ENCODE measurements around the gene ALKBH3. TPM values are rescaled to one million over a fixed set of nuclear protein-coding genes. Genes with fewer than 3 reads are reported as not detected.

The ALKBH3 gene
- total RNA-seq, 1 experiment from 2014 or later: 36.7 TPM

- Histone ChIP-seq H3K4me1 (ENCODE audit: control insufficient read depth in 1 of 2, insufficient read depth in 2 of 2, low read length in 2 of 2) (peaks cover 0 to 12% of the 10 kb centered on the region in 2 experiments; a peak in 3 of 4 replicates), H3K27me3 (ENCODE audit: insufficient read depth, low read length) (no peaks in the 10 kb centered on the region), H3K9ac (ENCODE audit: low read length) (no peak overlapping the region), H3K4me3 (replicated peaks in 1 of 2; ENCODE audit: low read depth in 1 of 2, low read length in 2 of 2) (no peak overlapping the region), H3K79me2 (ENCODE audit: insufficient read depth, low read length) (no peaks in the 10 kb centered on the region), H2AFZ (ENCODE audit: low read depth, low read length, poor library complexity, severe bottlenecking) (no peak overlapping the region), H3K27ac (ENCODE audit: low read depth, low read length) (no peak overlapping the region), H3K4me2 (ENCODE audit: low read length) (peak overlapping the region; percentile 86), H3K36me3 (ENCODE audit: control insufficient read depth in 1 of 2, insufficient read depth in 2 of 2, low read length in 2 of 2) (no peaks in the 10 kb centered on the region), H4K20me1 (ENCODE audit: insufficient read depth) (no peaks in the 10 kb centered on the region), H3K9me3 (ENCODE audit: control insufficient read depth in 1 of 2, insufficient read depth in 1 of 2, low read depth in 1 of 2, low read length in 2 of 2) (no peaks in the 10 kb centered on the region), H3K9me2 (ENCODE audit: insufficient read depth) (no peaks in the 10 kb centered on the region)
- ATAC-seq (no peak), DNase-seq (ENCODE audit: low read depth, low spot score) (no peak)
- no TSS peak for BruUV-seq (replicated peaks)
- ChIA-PET RAD21 (ENCODE audit: low non-redundant PET in 1 of 2, low total read pairs in 2 of 2, uncharacterized antibody in 2 of 2, unreplicated experiment in 2 of 2) (interaction anchor here in 1 of 2 experiments (0.6 kb wide), 1 partner anchor 27 kb away, joined by 3 read pairs; no protein-coding TSS in a partner anchor), POLR2A (no interaction called here), CTCF (interaction anchor here (2.8 kb wide), 1 partner anchor 54 kb away, joined by 24 read pairs; no protein-coding TSS in a partner anchor)
- intact Hi-C loops (cut with micrococcal nuclease): no loop called here
- TF ChIP-seq JUND (IDR thresholded peaks at IDR 0.05) (no peak), SIN3A (IDR thresholded peaks at IDR 0.05; ENCODE audit: low read depth) (no peak)
Measured at GRCh38 chr11:43943372-43943930, 62.8 kb downstream of the ALKBH3 start.

- peak overlapping the region; percentile 45 for H2AFZ ChIP-seq (ENCODE audit: low read depth, low read length, poor library complexity, severe bottlenecking)
- H3K4me2 ChIP-seq (ENCODE audit: low read length): peak overlapping the region; percentile 86
- no peaks in the 10 kb centered on the region for H3K9me3 ChIP-seq (ENCODE audit: control insufficient read depth in 1 of 2, insufficient read depth in 1 of 2, low read depth in 1 of 2, low read length in 2 of 2)
- peak overlapping the region; percentile 38 to 55 for H3K4me3 ChIP-seq (replicated peaks in 1 of 2; ENCODE audit: low read depth in 1 of 2, low read length in 2 of 2)
- intact Hi-C loops (cut with micrococcal nuclease): loop anchor here (1.0 kb wide), 2 partner anchors 54 to 93 kb away; no protein-coding TSS in a partner anchor
- ATAC-seq: peak; percentile 62
- H3K4me1 ChIP-seq (ENCODE audit: control insufficient read depth in 1 of 2, insufficient read depth in 2 of 2, low read length in 2 of 2): peaks cover 0 to 12% of the 10 kb centered on the region in 2 experiments; a peak in 2 of 4 replicates
- ChIA-PET CTCF (interaction anchor here (1.0 to 2.8 kb wide), 2 partner anchors 15 to 54 kb away, joined by 4 to 24 read pairs; no protein-coding TSS in a partner anchor), RAD21 (ENCODE audit: low non-redundant PET in 1 of 2, low total read pairs in 2 of 2, uncharacterized antibody in 2 of 2, unreplicated experiment in 2 of 2) (interaction anchor here in 1 of 2 experiments (0.6 to 1.0 kb wide), 2 partner anchors 26 to 54 kb away, joined by 3 read pairs; no protein-coding TSS in a partner anchor), POLR2A (no interaction called here)
- no peaks in the 10 kb centered on the region for H4K20me1 ChIP-seq (ENCODE audit: insufficient read depth)
- no TSS peak for BruUV-seq (replicated peaks)
- no peak overlapping the region for H3K27ac ChIP-seq (ENCODE audit: low read depth, low read length)
- DNase-seq (ENCODE audit: low read depth, low spot score): no peak
- no peaks in the 10 kb centered on the region for H3K27me3 ChIP-seq (ENCODE audit: insufficient read depth, low read length)
- no peak overlapping the region for H3K9ac ChIP-seq (ENCODE audit: low read length)
- H3K79me2 ChIP-seq (ENCODE audit: insufficient read depth, low read length): no peaks in the 10 kb centered on the region
- H3K9me2 ChIP-seq (ENCODE audit: insufficient read depth): no peaks in the 10 kb centered on the region
- no peaks in the 10 kb centered on the region for H3K36me3 ChIP-seq (ENCODE audit: control insufficient read depth in 1 of 2, insufficient read depth in 2 of 2, low read length in 2 of 2)
- TF ChIP-seq EZH2 (IDR thresholded peaks at IDR 0.05): no peak
- no peak for TF ChIP-seq TCF7L2 (IDR thresholded peaks at IDR 0.05; ENCODE audit: borderline replicate concordance, extremely low read depth, insufficient read depth, insufficient read length)
- TF ChIP-seq EGR1 (IDR thresholded peaks at IDR 0.05; ENCODE audit: low read depth): no peak
- TF ChIP-seq SIN3A (IDR thresholded peaks at IDR 0.05; ENCODE audit: low read depth): no peak
- no peak for TF ChIP-seq ELF1 (IDR thresholded peaks at IDR 0.05; ENCODE audit: borderline replicate concordance, low read depth)
- TF ChIP-seq SRF (IDR thresholded peaks at IDR 0.05; ENCODE audit: low read depth): no peak
- TF ChIP-seq ZFX (IDR thresholded peaks at IDR 0.05): no peak
- no peak for TF ChIP-seq YY1 (IDR thresholded peaks at IDR 0.05; ENCODE audit: extremely low read depth, insufficient replicate concordance, low read depth, low read length)
- TF ChIP-seq CTCF (IDR thresholded peaks at IDR 0.05 in 2 of 3, conservative IDR thresholded peaks at IDR 0.05 in 1 of 3; ENCODE audit: borderline replicate concordance in 1 of 3, insufficient read depth in 1 of 3, low read depth in 2 of 3, low read length in 2 of 3): no peak
- no peak for TF ChIP-seq MAX (IDR thresholded peaks at IDR 0.05)
- no peak for TF ChIP-seq REST (IDR thresholded peaks at IDR 0.05; ENCODE audit: low read depth)
Measured at GRCh38 chr11:43943931-43944751, 63.5 kb downstream of the ALKBH3 start.
